Fibroblast of skin of abdomen (primary cell): Measurements from ENCODE around the gene CLTRN.
A peak's percentile ranks its signal among the peaks of the same experiment; 100 is the strongest.
"Not testable (repeated sequence)": the region's sequence is repeated elsewhere in the genome, so short reads cannot be mapped to it uniquely, and the experiment has no call there.

Source experiments
- DNase-seq: peaks from one replicate; pipeline ENCODE4 v3.0.0-alpha.2; 2013

Gene CLTRN

GRCh38 chrX:15647510-15647909 is 17.1 kb downstream of the CLTRN start:
- DNase-seq = not testable (repeated sequence)

- DNase-seq = no peak
Observed at GRCh38 chrX:15646543-15646942, 18.1 kb downstream of the CLTRN start.

GRCh38 chrX:15646031-15646430 is 18.6 kb downstream of the CLTRN start:
- no peak for DNase-seq

- DNase-seq = no peak
Observed at GRCh38 chrX:15645266-15645665, 19.3 kb downstream of the CLTRN start.

DNA sequence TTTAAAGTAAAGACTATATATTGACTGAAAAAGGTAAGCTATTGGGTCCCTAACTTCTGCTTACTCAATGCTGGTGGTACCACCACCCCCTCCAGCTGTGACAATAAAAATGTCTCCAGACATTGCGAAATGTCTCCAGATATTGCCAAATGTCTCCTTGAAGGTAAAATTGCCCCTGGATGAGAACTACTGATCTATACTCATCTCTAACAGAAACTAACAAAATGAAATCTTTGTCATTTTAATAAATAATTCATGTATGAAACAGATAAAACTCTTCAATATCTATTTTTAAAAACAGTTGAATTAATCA is 20.1 kb downstream of the CLTRN start:
- DNase-seq = no peak

GRCh38 chrX:15643786-15644559 is 20.6 kb downstream of the CLTRN start:
- DNase-seq = no peak

DNA sequence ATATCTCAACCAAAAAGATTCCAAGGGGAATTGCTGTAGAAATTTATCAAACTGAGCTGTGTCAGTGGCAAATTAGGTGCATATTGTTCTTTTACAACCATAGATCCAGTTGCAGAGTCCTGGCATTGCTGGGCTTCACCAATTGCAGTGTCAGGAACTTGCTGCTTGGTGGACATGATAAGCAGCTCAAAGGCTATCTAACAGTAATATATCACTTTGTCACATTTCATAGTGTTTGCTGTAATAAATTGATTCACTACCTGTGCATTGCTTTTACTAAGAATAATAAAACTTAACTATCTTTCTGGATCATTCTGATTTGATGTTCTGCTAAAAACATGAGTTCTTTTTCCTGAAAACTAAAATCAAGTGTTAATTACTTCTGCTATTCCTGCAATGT is 33.0 kb downstream of the CLTRN start:
- no peak for DNase-seq

DNA sequence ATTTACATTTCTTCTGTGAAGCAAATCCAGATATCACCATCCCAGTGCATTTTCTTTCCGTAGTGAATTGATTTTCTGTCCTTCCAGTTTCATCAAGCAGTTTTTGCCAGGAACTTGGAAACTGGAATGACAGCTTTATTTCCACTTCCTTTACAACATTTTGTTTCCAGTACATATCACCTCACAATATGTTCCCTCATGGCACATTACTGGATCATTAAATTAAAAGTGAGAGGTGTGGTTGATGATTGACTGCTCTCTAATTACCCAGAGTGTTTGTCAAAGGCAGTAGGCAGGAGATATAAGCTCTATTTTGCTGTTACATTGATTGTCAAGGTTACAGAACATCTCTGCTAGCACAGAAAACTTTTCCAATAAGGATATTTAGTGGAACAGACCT is 41.6 kb downstream of the CLTRN start:
- DNase-seq = no peak

GRCh38 chrX:15619053-15619755 is 45.4 kb downstream of the CLTRN start:
- DNase-seq = peak; percentile 0

- DNase-seq = no peak
Observed at GRCh38 chrX:15617111-15617510, 47.5 kb downstream of the CLTRN start.

DNA sequence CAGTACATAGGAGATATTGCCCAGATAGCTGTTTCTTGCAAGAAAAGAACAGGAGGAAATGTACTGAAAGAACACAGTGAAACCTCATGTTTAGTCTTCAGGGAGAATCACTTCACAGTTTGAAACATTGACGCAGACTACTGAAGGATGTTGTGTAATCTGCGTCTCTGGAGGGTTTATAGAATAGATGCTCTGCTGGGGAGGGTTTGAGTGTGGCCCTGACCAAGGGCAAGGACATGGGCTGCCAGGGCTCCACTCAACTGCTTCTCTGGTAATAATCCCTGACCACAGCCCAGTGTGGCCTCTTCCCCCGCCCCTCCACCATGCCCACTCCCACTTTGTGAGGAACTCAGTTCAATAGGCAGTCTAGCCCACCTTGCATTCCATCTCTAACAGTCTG is 48.1 kb downstream of the CLTRN start:
- DNase-seq = no peak

GRCh38 chrX:15607067-15607466 is 57.5 kb downstream of the CLTRN start:
- DNase-seq = no peak

DNA sequence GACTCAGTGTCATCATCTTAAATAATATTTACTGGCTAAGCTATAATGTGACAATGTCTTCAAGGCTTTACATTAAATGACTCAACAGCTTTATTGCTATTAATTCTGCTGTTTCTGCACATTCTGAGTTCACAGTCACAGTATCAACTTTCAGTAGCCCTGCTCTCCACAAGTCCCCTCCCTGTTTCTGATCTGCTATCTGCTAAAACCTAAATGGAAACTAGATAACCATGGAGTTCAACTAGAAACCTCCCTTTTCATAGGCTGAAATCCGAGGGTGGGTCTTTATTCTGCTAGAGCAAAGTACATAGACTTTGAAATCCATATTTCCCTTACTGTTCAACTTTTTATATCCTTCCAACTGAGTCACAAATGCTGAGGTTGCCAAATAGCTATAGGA is 58.5 kb downstream of the CLTRN start:
- no peak for DNase-seq

DNA sequence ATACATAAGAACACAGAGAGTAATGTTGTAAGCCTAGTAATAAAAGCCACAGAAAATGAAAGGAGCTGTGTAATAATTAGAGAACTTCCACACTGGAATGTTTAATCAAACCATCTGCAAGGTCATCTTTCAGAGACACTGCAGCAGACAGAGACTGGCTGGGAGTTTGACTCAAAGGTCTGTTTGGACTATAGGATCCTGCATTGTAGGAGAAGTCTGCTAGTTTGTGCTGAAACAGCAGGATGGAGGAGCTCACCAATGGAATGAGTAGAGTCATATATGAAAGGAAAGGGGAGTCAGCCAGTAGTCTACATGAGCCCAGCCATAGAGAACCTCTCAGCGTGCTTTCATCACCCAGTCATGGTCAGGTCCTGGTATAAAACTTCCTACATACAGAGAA is 59.4 kb downstream of the CLTRN start:
- no peak for DNase-seq

DNA sequence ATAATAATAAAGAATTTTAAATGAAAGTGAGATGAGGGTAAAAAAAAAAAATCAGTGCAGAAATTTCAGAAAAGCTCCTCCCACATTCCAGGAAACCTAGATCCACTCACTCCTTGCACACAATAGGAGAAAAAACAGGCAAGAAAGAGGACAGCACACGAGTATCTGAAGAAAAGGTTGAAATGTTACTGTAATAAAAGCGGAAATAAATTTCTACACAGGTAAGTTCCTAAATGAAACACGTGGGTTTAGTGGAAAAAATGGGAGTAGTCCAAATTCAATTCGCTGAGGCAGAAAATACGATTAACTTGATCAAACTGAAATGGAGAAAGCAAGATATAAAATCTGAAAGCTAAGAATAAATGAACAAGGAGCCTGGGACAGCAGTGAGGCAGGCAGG is 61.8 kb downstream of the CLTRN start:
- no peak for DNase-seq

- DNase-seq = no peak
Observed at GRCh38 chrX:15601932-15602331, 62.7 kb downstream of the CLTRN start.

DNA sequence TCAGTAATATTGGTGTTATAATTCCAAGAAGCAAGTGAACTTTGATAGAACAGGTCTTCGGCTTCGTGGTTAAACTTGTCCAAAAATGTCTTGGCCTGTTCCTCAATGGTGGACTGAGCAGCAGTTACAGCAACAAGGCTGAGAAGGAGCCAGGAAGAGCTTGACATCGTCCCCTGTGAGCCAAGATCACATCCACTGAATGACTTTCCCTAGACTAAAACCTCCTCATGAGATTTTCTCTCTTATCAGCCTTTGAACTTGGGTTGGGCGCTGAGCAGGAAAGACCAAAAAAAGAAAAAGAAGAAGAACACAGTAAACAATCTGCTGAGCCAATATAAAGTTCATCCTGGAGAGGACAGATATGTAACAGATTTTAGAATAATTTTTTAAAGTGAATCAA is 63.9 kb downstream of the CLTRN start, which contains the start of gene ACE2:
ACE2 (minus strand) TSS at position 216 of the 400 bp plus-strand sequence; CDS start at position 167, 49 bp downstream.
- no peak for DNase-seq

DNA sequence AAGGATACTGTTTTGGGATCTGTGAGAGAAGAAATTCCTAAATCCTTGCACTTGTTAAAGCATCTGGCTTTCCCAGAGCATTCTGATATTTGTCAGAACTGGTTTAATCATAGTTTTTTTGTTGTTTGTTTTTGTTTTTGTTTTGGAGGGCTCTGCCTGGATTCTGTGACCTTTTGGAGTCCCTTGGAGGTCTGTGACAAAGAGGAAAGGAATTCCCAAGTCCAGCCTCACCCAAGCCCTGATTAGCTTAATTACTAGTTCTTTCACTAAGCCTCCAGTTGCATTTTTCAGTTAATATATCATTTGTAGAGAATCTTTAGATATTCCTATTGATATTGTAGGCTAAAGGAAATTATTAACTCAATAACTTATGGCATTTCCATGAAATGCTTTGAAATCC is 64.6 kb downstream of the CLTRN start:
- DNase-seq = no peak

DNA sequence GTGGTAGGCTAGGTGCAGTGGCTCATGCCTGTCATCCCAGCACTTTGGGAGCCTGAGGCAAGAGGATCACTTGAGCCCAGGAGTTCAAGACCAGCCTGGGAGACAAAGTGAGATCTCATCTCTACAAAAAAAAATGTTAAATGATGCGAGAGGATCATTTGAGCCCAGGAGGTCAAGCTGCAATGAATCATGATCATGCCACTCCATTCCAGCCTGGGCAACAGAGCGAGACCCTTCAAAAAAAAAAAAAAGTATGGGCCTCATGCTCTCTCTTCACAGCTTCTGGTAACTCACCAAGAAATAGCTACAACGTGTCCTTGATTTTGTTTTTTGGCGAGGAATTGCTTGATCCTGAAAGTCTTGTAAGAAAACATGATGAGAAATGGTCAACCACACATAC is 65.1 kb downstream of the CLTRN start:
- no peak for DNase-seq

GRCh38 chrX:15598026-15598425 is 66.6 kb downstream of the CLTRN start:
- no peak for DNase-seq

GRCh38 chrX:15594371-15594770 is 70.2 kb downstream of the CLTRN start:
- no peak for DNase-seq

- no peak for DNase-seq
Observed at GRCh38 chrX:15579778-15580747, 84.5 kb downstream of the CLTRN start.
